GM19025 (cell line): ENCODE measurements around the gene FAM181B.
A peak's percentile ranks its signal among the peaks of the same experiment; 100 is the strongest.

Experiments
- ATAC-seq: cut with Tn5 transposase; IDR thresholded peaks from one replicate; pipeline ENCODE4 v1.9.1; 2021; ENCODE audit warnings: mild to moderate bottlenecking, low read depth, moderate library complexity; ENCODE audit not compliant: unreplicated experiment

The FAM181B gene

GRCh38 chr11:82686211-82686610 is 47.5 kb downstream of the FAM181B start:
- no peak for ATAC-seq

- ATAC-seq: no peak
Measured at GRCh38 chr11:82683029-82683428, 50.6 kb downstream of the FAM181B start.

- ATAC-seq: peak; percentile 64
Measured at GRCh38 chr11:82682003-82682751, 51.5 kb downstream of the FAM181B start.

- no peak for ATAC-seq
Measured at GRCh38 chr11:82680252-82680651, 53.4 kb downstream of the FAM181B start.
